H1 (cell line): ENCODE measurements around the gene FKBP1A. TPM values are rescaled to one million over a fixed set of nuclear protein-coding genes. Genes with fewer than 3 reads are reported as not detected.

Source experiments
- CHD7 ChIP-seq: fragments of 300-600 bp; sonication (generic); IDR thresholded peaks from 2 replicates; pipeline ENCODE4 v1.7.1; 2012; ENCODE audit warnings: low read length, moderate library complexity, mild to moderate bottlenecking, inconsistent platforms; ENCODE audit not compliant: insufficient replicate concordance
- EZH2 ChIP-seq: fragments of 200-600 bp; sonication (generic); IDR thresholded peaks from 2 replicates; pipeline ENCODE4 v1.7.1; 2012; ENCODE audit warnings: low read depth, mild to moderate bottlenecking, moderate library complexity, low read length, inconsistent platforms; ENCODE audit not compliant: severe bottlenecking
- FOSL1 ChIP-seq: IDR thresholded peaks from 2 replicates; pipeline ENCODE4 v1.6.1; 2011; ENCODE audit warnings: mild to moderate bottlenecking, low read depth, low read length, moderate library complexity; ENCODE audit not compliant: insufficient read depth
- POU5F1 ChIP-seq: IDR thresholded peaks from 2 replicates; pipeline ENCODE4 v1.6.1; 2011; ENCODE audit warnings: low read depth, mild to moderate bottlenecking, low read length, moderate library complexity
- RXRA ChIP-seq: IDR thresholded peaks from 2 replicates; pipeline ENCODE4 v1.6.1; 2011; ENCODE audit warnings: low read depth, mild to moderate bottlenecking, low read length, moderate library complexity; ENCODE audit not compliant: insufficient read depth
- SAP30 ChIP-seq: fragments of 300-600 bp; sonication (generic); IDR thresholded peaks from 2 replicates; pipeline ENCODE4 v1.7.1; 2012; ENCODE audit warnings: low read length, moderate library complexity, mild to moderate bottlenecking, inconsistent platforms; ENCODE audit not compliant: insufficient read depth, insufficient replicate concordance
- polyA plus RNA-seq, 7 experiments: library from polyadenylated mRNA; depleted of rRNA in 3 of 7; stranded (reverse) in 5 of 7; unstranded in 2 of 7; fragments of >200 nt in 5 of 7; fragments of 200-250 nt in 2 of 7; gene quantifications; 1 replicate in 5 of 7; 2 replicates in 1 of 7; 4 replicates in 1 of 7; pipeline versions ENCODE4 v1.2.1 to v1.2.3, GENCODE V29; 2011 to 2013; ENCODE audit warnings: missing spikeins in 2 of 7, mixed read lengths in 2 of 7
- total RNA-seq: library from RNA; stranded (reverse); fragmentation: NEBNext Ultra II Directional; extraction: Animal tissue kit (Norgen Biotek cat#: 25700); gene quantifications from 2 replicates; pipeline ENCODE4 v1.2.1, GENCODE V29; 2021

Gene FKBP1A
- total and polyA plus RNA-seq, 2 of the 8 experiments (the other 6 are each of a cell fraction or from before 2014, with no cell fraction given), result 250 to 685 TPM

- no peak for TF ChIP-seq CHD7
- no peak for TF ChIP-seq SAP30
- no peak for TF ChIP-seq EZH2
- TF ChIP-seq RXRA, result no peak
- TF ChIP-seq POU5F1, result no peak
- TF ChIP-seq FOSL1, result no peak
These were observed 3.4 kb upstream of the FKBP1A start (continued) for GRCh38 chr20:1396264-1396663.
